Body of pancreas (tissue), 4 donors: ENCODE measurements around the gene CCDC60.

ENCODE experiments used
- POLR2A ChIP-seq, 3 donors: fragments of 450-650 bp; IDR thresholded peaks; one replicate each; pipeline ENCODE4 v1.6.1; 2016; ENCODE audit warnings: antibody characterized with exemption in 3 of 3, mild to moderate bottlenecking in 2 of 3
- TF ChIP-seq, protein P1 (sequence below), 7 experiments: fragments of 450-650 bp in 4 of 7; fragments of 200-600 bp in 3 of 7; sonication (generic) in 3 of 7; IDR thresholded peaks; one replicate each; pipeline ENCODE4 v1.5.1; 2016 to 2019; ENCODE audit warnings: antibody characterized with exemption in 7 of 7

- TF ChIP-seq, protein P1, sequence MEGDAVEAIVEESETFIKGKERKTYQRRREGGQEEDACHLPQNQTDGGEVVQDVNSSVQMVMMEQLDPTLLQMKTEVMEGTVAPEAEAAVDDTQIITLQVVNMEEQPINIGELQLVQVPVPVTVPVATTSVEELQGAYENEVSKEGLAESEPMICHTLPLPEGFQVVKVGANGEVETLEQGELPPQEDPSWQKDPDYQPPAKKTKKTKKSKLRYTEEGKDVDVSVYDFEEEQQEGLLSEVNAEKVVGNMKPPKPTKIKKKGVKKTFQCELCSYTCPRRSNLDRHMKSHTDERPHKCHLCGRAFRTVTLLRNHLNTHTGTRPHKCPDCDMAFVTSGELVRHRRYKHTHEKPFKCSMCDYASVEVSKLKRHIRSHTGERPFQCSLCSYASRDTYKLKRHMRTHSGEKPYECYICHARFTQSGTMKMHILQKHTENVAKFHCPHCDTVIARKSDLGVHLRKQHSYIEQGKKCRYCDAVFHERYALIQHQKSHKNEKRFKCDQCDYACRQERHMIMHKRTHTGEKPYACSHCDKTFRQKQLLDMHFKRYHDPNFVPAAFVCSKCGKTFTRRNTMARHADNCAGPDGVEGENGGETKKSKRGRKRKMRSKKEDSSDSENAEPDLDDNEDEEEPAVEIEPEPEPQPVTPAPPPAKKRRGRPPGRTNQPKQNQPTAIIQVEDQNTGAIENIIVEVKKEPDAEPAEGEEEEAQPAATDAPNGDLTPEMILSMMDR (IDR thresholded peaks at IDR 0.05): no peak
- TF ChIP-seq POLR2A (IDR thresholded peaks at IDR 0.05): no peak
These were observed 77.8 kb downstream of the CCDC60 start for GRCh38 chr12:119412306-119412705.
